GM12878 (cell line): ENCODE data around the gene RPGRIP1. TPM values are rescaled to one million over a fixed set of nuclear protein-coding genes. Genes with fewer than 3 reads are reported as not detected.
A peak's percentile ranks its signal among the peaks of the same experiment; 100 is the strongest.

Experiments used
- ATAC-seq: fragments of 200-7000 bp; cut with Tn5 transposase; 3 replicates; pipeline ENCODE4 v1.9.1; 2020; ENCODE audit warnings: mild to moderate bottlenecking, moderate library complexity
- BruUV-seq: library from RNA; stranded (reverse); fragments of 400-500 nt; replicated peaks from 2 replicates; lab custom pipeline; 2021; lab: Mats Ljungman, UMichigan
- CTCF ChIA-PET: fragments of 300-600 bp; sonication (Branson Sonifier 250); formaldehyde crosslinking; extraction: SDS; loops from one replicate; lab custom pipeline; 2021; ENCODE audit warnings: inconsistent platforms; lab: Yijun Ruan, JAX
- POLR2A ChIA-PET: fragments of 350-600 bp; formaldehyde crosslinking; extraction: SDS; loops from one replicate; lab custom pipeline; 2021; ENCODE audit warnings: inconsistent platforms; lab: Charles Lee
- RAD21 ChIA-PET: fragments of 300-600 bp; sonication (Branson Sonifier 250); formaldehyde crosslinking; loops from one replicate; lab custom pipeline; 2023; ENCODE audit warnings: antibody characterized with exemption; ENCODE audit not compliant: unreplicated experiment; lab: Charles Lee
- SMC1A ChIA-PET: fragments of 300-600 bp; sonication (Branson Sonifier 250); formaldehyde crosslinking; loops from one replicate; lab custom pipeline; 2023; ENCODE audit not compliant: unreplicated experiment, uncharacterized antibody; lab: Charles Lee
- DNase-seq: peaks from one replicate; pipeline ENCODE4 v3.0.0-alpha.2; 2011; ENCODE audit warnings: low read depth, low spot score
- FAIRE-seq: peaks from 3 replicates; lab custom pipeline; 2011; peaks lifted over from hg19 to GRCh38; lab: Jason Lieb, UNC
- H2AFZ ChIP-seq: 2 replicates; pipeline ENCODE4 v1.6.0; 2011; ENCODE audit warnings: low read depth, low read length, control low read depth; ENCODE audit not compliant: control insufficient read depth
- H3K27ac ChIP-seq: 2 replicates; pipeline ENCODE4 v1.5.1; 2011; ENCODE audit warnings: control low read depth; ENCODE audit not compliant: control insufficient read depth, insufficient read depth
- H3K27me3 ChIP-seq, 2 experiments: replicated peaks in 1 of 2; 2 replicates each; pipeline versions ENCODE4 v1.6.0 to v1.6.1; 2011; ENCODE audit warnings: low read length in 1 of 2; ENCODE audit not compliant: control insufficient read depth in 2 of 2, insufficient read depth in 2 of 2
- H3K36me3 ChIP-seq, 2 experiments: 2 replicates each; pipeline ENCODE4 v1.5.1; 2011; ENCODE audit warnings: low read length in 1 of 2; ENCODE audit not compliant: control insufficient read depth in 2 of 2, insufficient read depth in 2 of 2
- H3K4me1 ChIP-seq: 2 replicates; pipeline ENCODE4 v1.6.1; 2011; ENCODE audit warnings: mild to moderate bottlenecking, low read length, moderate library complexity, mixed read lengths; ENCODE audit not compliant: control insufficient read depth, insufficient read depth
- H3K4me2 ChIP-seq: 2 replicates; pipeline ENCODE4 v1.6.0; 2011; ENCODE audit warnings: control low read depth; ENCODE audit not compliant: control insufficient read depth, insufficient read depth
- H3K4me3 ChIP-seq: fragments of 200-600 bp; sonication (generic); 2 replicates; pipeline ENCODE4 v1.5.1; 2016
- H3K79me2 ChIP-seq: 2 replicates; pipeline ENCODE4 v1.6.0; 2011; ENCODE audit warnings: low read length; ENCODE audit not compliant: control insufficient read depth, insufficient read depth
- H3K9ac ChIP-seq: 2 replicates; pipeline ENCODE4 v1.8.0; 2011; ENCODE audit warnings: low read length, control low read depth, mixed read lengths; ENCODE audit not compliant: control insufficient read depth, insufficient read depth
- H3K9me3 ChIP-seq: replicated peaks from 3 replicates; pipeline ENCODE4 v1.5.1; 2011; ENCODE audit warnings: mild to moderate bottlenecking, low read length; ENCODE audit not compliant: control insufficient read depth, insufficient read depth
- H4K20me1 ChIP-seq: 2 replicates; pipeline ENCODE4 v1.6.0; 2011; ENCODE audit not compliant: control insufficient read depth, insufficient read depth
- POLR2A ChIP-seq: IDR thresholded peaks from 2 replicates; pipeline ENCODE4 v1.6.1; 2011; ENCODE audit warnings: low read depth, mild to moderate bottlenecking, low read length
- POLR2AphosphoS5 ChIP-seq: IDR thresholded peaks from 2 replicates; pipeline ENCODE4 v1.6.1; 2011; ENCODE audit warnings: mild to moderate bottlenecking, low read length, inconsistent platforms
- WGBS: methylation state at CpG from one replicate; pipeline ENCODE4 v1.1.6; 2016; ENCODE audit warnings: low lambda C conversion rate; ENCODE audit not compliant: insufficient replicate concordance, insufficient coverage; ENCODE audit errors: missing lambda C conversion rate; 5-methylcytosine and 5-hydroxymethylcytosine counted together
- in situ Hi-C: fragments of 300-500 bp; cut with MboI; formaldehyde crosslinking; loops from 9 replicates; pipeline ENCODE4 v1.14.3; 2018; ENCODE audit warnings: mixed read lengths
- intact Hi-C: fragments of 100-400 bp; cut with micrococcal nuclease; formaldehyde crosslinking; loops from one replicate; pipeline ENCODE4 v1.14.2; 2022; ENCODE audit not compliant: unreplicated experiment
- polyA plus RNA-seq, 11 experiments: library from polyadenylated mRNA; depleted of rRNA in 4 of 11; unstranded in 6 of 11; stranded (reverse) in 5 of 11; fragments of >200 nt; fragmentation: Nextera tagmentation in 4 of 11; fragmentation: Illumina TruSeq in 1 of 11; extraction: Ambion mirVana in 4 of 11; extraction: Trizol in 1 of 11; gene quantifications; 1 replicate in 1 of 11; 2 replicates in 10 of 11; pipeline versions ENCODE4 v1.2.1 to v1.2.3, GENCODE V29; 2011 to 2016; ENCODE audit warnings: inconsistent platforms in 2 of 11, missing spikeins in 2 of 11, low read depth in 1 of 11
- total RNA-seq, 4 experiments: library from RNA; depleted of rRNA in 3 of 4; stranded (reverse); fragments of >200 nt in 3 of 4; fragmentation: Illumina TruSeq in 1 of 4; extraction: Trizol in 1 of 4; gene quantifications; 2 replicates each; pipeline versions ENCODE4 v1.2.1 to v1.2.3, GENCODE V29; 2013 to 2021
- TF ChIP-seq, protein P1 (sequence below): fragments of 450-650 bp; IDR thresholded peaks from 2 replicates; pipeline ENCODE4 v1.6.1; 2017; ENCODE audit warnings: mild to moderate bottlenecking, moderate library complexity

Gene RPGRIP1
- total and polyA plus RNA-seq, 10 of the 15 experiments (the other 5 are each of a cell fraction or from before 2014, with no cell fraction given): 0.07 to 1.1 (median 0.30) TPM; not detected in 1

DNA sequence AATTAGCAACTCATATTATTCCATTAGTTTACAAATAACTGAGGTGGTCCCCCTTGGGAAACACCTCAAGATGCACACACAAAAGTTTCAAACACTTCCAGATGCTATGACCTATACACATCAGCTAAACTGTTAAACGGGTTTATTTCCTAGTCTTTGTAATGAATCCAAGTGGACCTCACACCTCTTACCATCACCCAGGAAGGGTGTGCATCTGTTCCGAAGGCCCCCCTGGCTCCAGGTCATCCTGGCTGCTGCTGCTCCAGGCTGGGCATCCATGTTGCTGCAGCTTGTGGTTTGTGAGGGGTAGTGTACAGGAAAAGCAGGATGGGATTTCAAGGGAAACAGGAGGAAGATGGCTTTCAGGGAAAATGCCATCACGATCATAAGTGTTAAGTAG lies 17.5 kb upstream of the RPGRIP1 start:
- Histone ChIP-seq H4K20me1 (peaks cover 23% of the 10 kb centered on the region), H3K9me3 (no peaks in the 10 kb centered on the region), H3K79me2 (peaks cover 96% of the 10 kb centered on the region), H3K27ac (no peak overlapping the region; the same call in 1 of the 2 replicates), H3K4me1 (peaks cover 23% of the 10 kb centered on the region), H3K4me3 (peak overlapping the region; percentile 58), H3K36me3 (peaks cover 7 to 41% of the 10 kb centered on the region in 2 experiments), H3K27me3 (no peaks in the 10 kb centered on the region), H2AFZ (no peak overlapping the region), H3K4me2 (peak overlapping the region; percentile 96), H3K9ac (peak overlapping the region; percentile 53; the same call in 1 of the 2 replicates)
- FAIRE-seq (no peak), ATAC-seq (no peak), DNase-seq (no peak)
- SMC1A ChIA-PET: interaction anchor here (0.9 kb wide), 1 partner anchor 18 kb away, joined by 3 read pairs; no protein-coding TSS in a partner anchor
- POLR2A ChIA-PET: interaction anchor here (1.5 kb wide), 1 partner anchor 9 kb away, joined by 3 read pairs; no protein-coding TSS in a partner anchor
- TF ChIP-seq POLR2A: peak; percentile 62
- TF ChIP-seq, protein P1, sequence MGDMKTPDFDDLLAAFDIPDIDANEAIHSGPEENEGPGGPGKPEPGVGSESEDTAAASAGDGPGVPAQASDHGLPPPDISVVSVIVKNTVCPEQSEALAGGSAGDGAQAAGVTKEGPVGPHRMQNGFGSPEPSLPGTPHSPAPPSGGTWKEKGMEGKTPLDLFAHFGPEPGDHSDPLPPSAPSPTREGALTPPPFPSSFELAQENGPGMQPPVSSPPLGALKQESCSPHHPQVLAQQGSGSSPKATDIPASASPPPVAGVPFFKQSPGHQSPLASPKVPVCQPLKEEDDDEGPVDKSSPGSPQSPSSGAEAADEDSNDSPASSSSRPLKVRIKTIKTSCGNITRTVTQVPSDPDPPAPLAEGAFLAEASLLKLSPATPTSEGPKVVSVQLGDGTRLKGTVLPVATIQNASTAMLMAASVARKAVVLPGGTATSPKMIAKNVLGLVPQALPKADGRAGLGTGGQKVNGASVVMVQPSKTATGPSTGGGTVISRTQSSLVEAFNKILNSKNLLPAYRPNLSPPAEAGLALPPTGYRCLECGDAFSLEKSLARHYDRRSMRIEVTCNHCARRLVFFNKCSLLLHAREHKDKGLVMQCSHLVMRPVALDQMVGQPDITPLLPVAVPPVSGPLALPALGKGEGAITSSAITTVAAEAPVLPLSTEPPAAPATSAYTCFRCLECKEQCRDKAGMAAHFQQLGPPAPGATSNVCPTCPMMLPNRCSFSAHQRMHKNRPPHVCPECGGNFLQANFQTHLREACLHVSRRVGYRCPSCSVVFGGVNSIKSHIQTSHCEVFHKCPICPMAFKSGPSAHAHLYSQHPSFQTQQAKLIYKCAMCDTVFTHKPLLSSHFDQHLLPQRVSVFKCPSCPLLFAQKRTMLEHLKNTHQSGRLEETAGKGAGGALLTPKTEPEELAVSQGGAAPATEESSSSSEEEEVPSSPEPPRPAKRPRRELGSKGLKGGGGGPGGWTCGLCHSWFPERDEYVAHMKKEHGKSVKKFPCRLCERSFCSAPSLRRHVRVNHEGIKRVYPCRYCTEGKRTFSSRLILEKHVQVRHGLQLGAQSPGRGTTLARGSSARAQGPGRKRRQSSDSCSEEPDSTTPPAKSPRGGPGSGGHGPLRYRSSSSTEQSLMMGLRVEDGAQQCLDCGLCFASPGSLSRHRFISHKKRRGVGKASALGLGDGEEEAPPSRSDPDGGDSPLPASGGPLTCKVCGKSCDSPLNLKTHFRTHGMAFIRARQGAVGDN: no peak
- peak; percentile 74; the same call in 1 of the 2 replicates for TF ChIP-seq POLR2AphosphoS5
- RAD21 ChIA-PET: interaction anchor here (1.2 kb wide), 1 partner anchor 27 kb away, joined by 3 read pairs; no protein-coding TSS in a partner anchor
- WGBS: 18% methylated on average over 3 of the region's 3 CpGs
- intact Hi-C loops (loop anchor here (10.0 kb wide), 1 partner anchor 122 kb away; the partner anchor contains the start of gene SUPT16H), in situ Hi-C loops (no loop called here)
- CTCF ChIA-PET: no interaction called here
- TSS peak; percentile 1 for BruUV-seq
